K562 (cell line): ENCODE results near the gene ARID3B. TPM values are rescaled to one million over a fixed set of nuclear protein-coding genes. Genes with fewer than 3 reads are reported as not detected.

ENCODE experiments used
- DMBX1 ChIP-seq: fragments of 250-450 bp; sonication (Bioruptor Pico); IDR thresholded peaks from 2 replicates; pipeline ENCODE4 v1.8.0; 2022; ENCODE audit warnings: inconsistent platforms, mild to moderate bottlenecking, moderate library complexity, borderline replicate concordance
- E2F3 ChIP-seq: fragments of 250-450 bp; sonication (Bioruptor Pico); IDR thresholded peaks from 2 replicates; pipeline ENCODE4 v1.4.0; 2020; ENCODE audit warnings: mild to moderate bottlenecking
- GABPB2 ChIP-seq: fragments of 250-450 bp; sonication (Bioruptor Pico); conservative IDR thresholded peaks from 2 replicates; pipeline ENCODE4 v1.5.1; 2021; ENCODE audit warnings: mild to moderate bottlenecking
- HDAC3 ChIP-seq: fragments of 450-650 bp; IDR thresholded peaks from 2 replicates; pipeline ENCODE4 v1.6.1; 2018; ENCODE audit warnings: borderline replicate concordance, mild to moderate bottlenecking, moderate library complexity; ENCODE audit not compliant: partially characterized antibody
- LARP7 ChIP-seq: fragments of 450-650 bp; IDR thresholded peaks from 2 replicates; pipeline ENCODE4 v1.6.1; 2016
- MAFF ChIP-seq: IDR thresholded peaks from 2 replicates; pipeline ENCODE4 v1.6.1; 2012; ENCODE audit warnings: low read length, improper control_type of control experiment
- MTA1 ChIP-seq: fragments of 450-650 bp; IDR thresholded peaks from 2 replicates; pipeline ENCODE4 v1.6.1; 2017; ENCODE audit warnings: borderline replicate concordance
- MTF1 ChIP-seq: fragments of 250-450 bp; sonication (Bioruptor Pico); IDR thresholded peaks from 2 replicates; pipeline ENCODE4 v1.9.0; 2021; ENCODE audit warnings: moderate library complexity, mild to moderate bottlenecking, inconsistent platforms, borderline replicate concordance
- NKRF ChIP-seq: fragments of 450-650 bp; IDR thresholded peaks from 2 replicates; pipeline ENCODE4 v1.6.1; 2016; ENCODE audit warnings: borderline replicate concordance
- PKNOX1 ChIP-seq: fragments of 450-650 bp; IDR thresholded peaks from 2 replicates; pipeline ENCODE4 v1.6.1; 2016
- POLR2AphosphoS2 ChIP-seq: IDR thresholded peaks from 2 replicates; pipeline ENCODE4 v1.6.1; 2012; ENCODE audit warnings: low read length, improper control_type of control experiment
- PYGO2 ChIP-seq: fragments of 450-650 bp; IDR thresholded peaks from 2 replicates; pipeline ENCODE4 v1.6.1; 2016; ENCODE audit warnings: mild to moderate bottlenecking, missing genetic modification characterization, moderate library complexity, missing compliant biosample characterization
- RBFOX2 ChIP-seq: fragments of 200-400 bp; formaldehyde crosslinking; IDR thresholded peaks from 2 replicates; pipeline ENCODE4 v1.6.1; 2017; ENCODE audit warnings: low read depth, mild to moderate bottlenecking, low read length, moderate library complexity
- RERE ChIP-seq: sonication (generic); formaldehyde crosslinking; IDR thresholded peaks from 2 replicates; pipeline ENCODE4 v1.8.0; 2023; ENCODE audit warnings: missing genetic modification reagents, mild to moderate bottlenecking, borderline replicate concordance
- SETDB1 ChIP-seq: IDR thresholded peaks from one replicate; pipeline ENCODE4 v1.6.1; 2012; ENCODE audit warnings: low read length, control low read depth, inconsistent platforms
- SMC3 ChIP-seq: conservative IDR thresholded peaks from 2 replicates; pipeline ENCODE4 v1.6.1; 2011; ENCODE audit warnings: low read depth, low read length, improper control_type of control experiment; ENCODE audit not compliant: insufficient read depth
- SRSF1 ChIP-seq: fragments of 200-400 bp; formaldehyde crosslinking; IDR thresholded peaks from 2 replicates; pipeline ENCODE4 v1.6.1; 2017; ENCODE audit warnings: mild to moderate bottlenecking, low read depth, low read length, moderate library complexity
- ZC3H11A ChIP-seq: IDR thresholded peaks from 2 replicates; pipeline ENCODE4 v1.6.1; 2012; ENCODE audit warnings: low read depth, low read length, improper control_type of control experiment
- ZNF324 ChIP-seq: fragments of 250-450 bp; sonication (Bioruptor Pico); IDR thresholded peaks from 2 replicates; pipeline ENCODE4 v1.4.0; 2020; ENCODE audit warnings: mild to moderate bottlenecking
- ZNF57 ChIP-seq: fragments of 450-650 bp; formaldehyde crosslinking; IDR thresholded peaks from 2 replicates; pipeline ENCODE4 v1.4.0; 2020; ENCODE audit warnings: mild to moderate bottlenecking, moderate library complexity
- ZZZ3 ChIP-seq: fragments of 450-650 bp; IDR thresholded peaks from 2 replicates; pipeline ENCODE4 v1.6.1; 2016; ENCODE audit warnings: antibody characterized with exemption, mild to moderate bottlenecking, moderate library complexity
- polyA plus RNA-seq, 8 experiments: library from polyadenylated mRNA; depleted of rRNA in 4 of 8; stranded (reverse) in 5 of 8; unstranded in 3 of 8; fragments of >200 nt; fragmentation: Nextera tagmentation in 2 of 8; fragmentation: Illumina TruSeq in 1 of 8; extraction: Ambion mirVana in 2 of 8; extraction: Trizol in 1 of 8; gene quantifications; 2 replicates each; pipeline versions ENCODE4 v1.2.1 to v1.2.3, GENCODE V29; 2011 to 2014; ENCODE audit warnings: inconsistent platforms in 1 of 8, missing spikeins in 1 of 8
- total RNA-seq, 7 experiments: library from RNA; depleted of rRNA in 6 of 7; stranded (reverse); fragments of >200 nt in 6 of 7; fragmentation: Illumina TruSeq in 2 of 7; extraction: Trizol in 2 of 7; gene quantifications; 2 replicates each; pipeline versions ENCODE4 v1.2.1 to v1.2.3, GENCODE V29; 2011 to 2021; ENCODE audit warnings: low replicate concordance in 1 of 7

The ARID3B gene
- total and polyA plus RNA-seq, 9 of the 15 experiments (the other 6 are each of a cell fraction or from before 2014, with no cell fraction given) = 0.32 to 15.1 (median 7.1) TPM

GRCh38 chr15:74598126-74598842 lies 57.3 kb downstream of the ARID3B start (continued):
- no peak for TF ChIP-seq RERE (CRISPR knock-in tag)
- peak; percentile 73 for TF ChIP-seq MTA1
- TF ChIP-seq PKNOX1 = peak; percentile 38; the same call in 1 of the 2 replicates
- TF ChIP-seq DMBX1 (CRISPR knock-in tag) = no peak
- no peak for TF ChIP-seq ZNF324 (CRISPR knock-in tag)
- no peak for TF ChIP-seq ZZZ3
- TF ChIP-seq GABPB2 (CRISPR knock-in tag) = no peak
- no peak for TF ChIP-seq MTF1 (CRISPR knock-in tag)
- TF ChIP-seq ZC3H11A = no peak
- no peak for TF ChIP-seq SRSF1
- TF ChIP-seq PYGO2 (tag) = no peak
- TF ChIP-seq LARP7 = peak; percentile 80; the same call in 1 of the 2 replicates
- no peak for TF ChIP-seq SMC3
- no peak for TF ChIP-seq HDAC3
- TF ChIP-seq POLR2AphosphoS2 = peak; percentile 88; the same call in 1 of the 2 replicates
- TF ChIP-seq MAFF = no peak
- TF ChIP-seq ZNF57 (CRISPR knock-in tag) = no peak
- peak; percentile 77; the same call in 1 of the 2 replicates for TF ChIP-seq NKRF
- no peak for TF ChIP-seq E2F3
- TF ChIP-seq RBFOX2 = peak; percentile 86
- no peak for TF ChIP-seq SETDB1
